SK-N-SH treated with all-trans-retinoic acid at 6 μM for 48 hours (cell line): ENCODE measurements around the gene CDC42EP3.
A peak's percentile ranks its signal among the peaks of the same experiment; 100 is the strongest.

Experiments used
- ATAC-seq: fragments of 200-7000 bp; cut with Tn5 transposase; 3 replicates; pipeline ENCODE4 v1.9.1; 2020; ENCODE audit warnings: mild to moderate bottlenecking, moderate library complexity
- ARNTL ChIP-seq: fragments of 450-650 bp; formaldehyde crosslinking; IDR thresholded peaks from 2 replicates; pipeline ENCODE4 v1.5.0; 2020; ENCODE audit warnings: low read depth, mild to moderate bottlenecking, moderate library complexity, borderline replicate concordance
- BACH2 ChIP-seq: fragments of 250-450 bp; sonication (Bioruptor Pico); IDR thresholded peaks from 2 replicates; pipeline ENCODE4 v1.9.0; 2021; ENCODE audit warnings: mild to moderate bottlenecking, borderline replicate concordance
- CSDC2 ChIP-seq: fragments of 250-450 bp; sonication (Bioruptor Pico); IDR thresholded peaks from 2 replicates; pipeline ENCODE4 v1.5.0; 2020; ENCODE audit warnings: mild to moderate bottlenecking, moderate library complexity
- ESRRG ChIP-seq: fragments of 250-450 bp; sonication (Bioruptor Pico); IDR thresholded peaks from 2 replicates; pipeline ENCODE4 v1.6.1; 2021; ENCODE audit warnings: mild to moderate bottlenecking
- GLIS3 ChIP-seq: fragments of 250-450 bp; sonication (Bioruptor Pico); IDR thresholded peaks from 2 replicates; pipeline ENCODE4 v1.5.0; 2020; ENCODE audit warnings: mild to moderate bottlenecking, moderate library complexity
- ISL1 ChIP-seq: fragments of 250-450 bp; sonication (Bioruptor Pico); IDR thresholded peaks from 2 replicates; pipeline ENCODE4 v2.1.2; 2022; ENCODE audit warnings: mild to moderate bottlenecking, moderate library complexity
- OSR1 ChIP-seq: fragments of 250-450 bp; sonication (Bioruptor Pico); IDR thresholded peaks from 2 replicates; pipeline ENCODE4 v1.8.0; 2022; ENCODE audit warnings: moderate library complexity, mild to moderate bottlenecking, inconsistent platforms
- PPARA ChIP-seq: fragments of 250-450 bp; sonication (Bioruptor Pico); IDR thresholded peaks from 2 replicates; pipeline ENCODE4 v1.5.0; 2020; ENCODE audit warnings: mild to moderate bottlenecking, borderline replicate concordance
- SNAI2 ChIP-seq: fragments of 250-450 bp; sonication (Bioruptor Pico); IDR thresholded peaks from 2 replicates; pipeline ENCODE4 v1.5.0; 2020; ENCODE audit warnings: mild to moderate bottlenecking, moderate library complexity
- TOX ChIP-seq: fragments of 250-450 bp; sonication (Bioruptor Pico); IDR thresholded peaks from 2 replicates; pipeline ENCODE4 v1.8.0; 2021; ENCODE audit warnings: mild to moderate bottlenecking, moderate library complexity, borderline replicate concordance
- ZC3H10 ChIP-seq: fragments of 250-450 bp; sonication (Bioruptor Pico); IDR thresholded peaks from 2 replicates; pipeline ENCODE4 v1.5.1; 2021; ENCODE audit warnings: mild to moderate bottlenecking, moderate library complexity
- ZFP3 ChIP-seq: fragments of 250-450 bp; sonication (Bioruptor Pico); IDR thresholded peaks from 2 replicates; pipeline ENCODE4 v1.5.0; 2020; ENCODE audit warnings: mild to moderate bottlenecking, moderate library complexity
- ZFP30 ChIP-seq: fragments of 450-650 bp; formaldehyde crosslinking; IDR thresholded peaks from 2 replicates; pipeline ENCODE4 v1.5.0; 2022; ENCODE audit warnings: mild to moderate bottlenecking, moderate library complexity
- ZNF8 ChIP-seq: fragments of 450-650 bp; formaldehyde crosslinking; IDR thresholded peaks from 2 replicates; pipeline ENCODE4 v1.5.0; 2020; ENCODE audit warnings: mild to moderate bottlenecking, moderate library complexity
- TF ChIP-seq, protein P1 (sequence below): fragments of 250-450 bp; sonication (Bioruptor Pico); IDR thresholded peaks from 2 replicates; pipeline ENCODE4 v1.5.1; 2021; ENCODE audit warnings: mild to moderate bottlenecking, moderate library complexity
- TF ChIP-seq, protein P2 (sequence below): fragments of 250-450 bp; sonication (Bioruptor Pico); IDR thresholded peaks from 2 replicates; pipeline ENCODE4 v1.5.0; 2020; ENCODE audit warnings: mild to moderate bottlenecking, moderate library complexity
- TF ChIP-seq, protein P3 (sequence below): fragments of 250-450 bp; sonication (Bioruptor Pico); IDR thresholded peaks from 2 replicates; pipeline ENCODE4 v1.5.1; 2020; ENCODE audit warnings: low read depth, mild to moderate bottlenecking, moderate library complexity
- TF ChIP-seq, protein P4 (sequence below): fragments of 250-450 bp; sonication (Bioruptor Pico); IDR thresholded peaks from 2 replicates; pipeline ENCODE4 v1.8.0; 2021; ENCODE audit warnings: low read depth, mild to moderate bottlenecking, moderate library complexity, borderline replicate concordance

The CDC42EP3 gene

DNA sequence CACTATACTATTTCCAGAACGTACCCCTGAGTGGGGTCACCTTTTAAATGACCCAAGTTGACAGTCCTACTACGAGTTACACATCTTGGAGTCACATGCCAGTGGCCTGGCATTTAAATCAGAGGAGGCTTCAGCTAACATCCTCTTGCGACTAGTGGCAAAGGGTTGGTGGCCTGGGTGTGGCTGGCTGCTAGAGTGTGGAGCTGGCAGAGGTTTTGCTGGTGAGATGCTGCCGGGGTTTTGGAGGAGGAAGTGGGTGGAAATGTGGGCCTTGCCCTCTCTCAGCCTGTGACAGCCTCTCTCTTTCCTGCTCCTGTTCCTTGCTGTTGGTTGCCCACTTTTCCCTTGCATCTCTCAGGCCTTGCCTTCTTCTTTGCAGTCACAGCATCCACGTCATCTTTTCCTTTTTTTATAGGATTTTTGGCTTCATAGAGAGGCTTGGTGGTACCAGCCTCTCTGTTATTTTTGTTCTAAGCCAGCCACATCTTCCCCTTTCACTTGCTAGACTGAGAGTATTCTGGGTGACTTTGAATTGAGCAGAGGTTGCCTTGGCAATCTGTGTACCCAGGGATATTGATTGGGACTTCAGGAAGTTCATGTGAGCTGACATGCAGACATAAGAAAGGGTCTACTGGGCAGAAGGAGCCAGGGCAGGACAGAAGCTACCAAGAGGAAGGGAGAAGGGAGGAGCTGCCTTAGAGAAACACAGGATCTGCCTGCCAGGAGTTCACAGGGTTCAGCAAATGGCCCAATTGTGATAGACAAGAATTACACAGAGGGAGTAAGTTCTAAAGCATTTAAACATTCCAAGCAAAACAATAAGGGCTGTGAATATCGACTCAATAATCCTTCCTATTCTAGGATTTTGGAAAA lies 55.4 kb downstream of the CDC42EP3 start:
- ATAC-seq, result no peak
- TF ChIP-seq, protein P1, sequence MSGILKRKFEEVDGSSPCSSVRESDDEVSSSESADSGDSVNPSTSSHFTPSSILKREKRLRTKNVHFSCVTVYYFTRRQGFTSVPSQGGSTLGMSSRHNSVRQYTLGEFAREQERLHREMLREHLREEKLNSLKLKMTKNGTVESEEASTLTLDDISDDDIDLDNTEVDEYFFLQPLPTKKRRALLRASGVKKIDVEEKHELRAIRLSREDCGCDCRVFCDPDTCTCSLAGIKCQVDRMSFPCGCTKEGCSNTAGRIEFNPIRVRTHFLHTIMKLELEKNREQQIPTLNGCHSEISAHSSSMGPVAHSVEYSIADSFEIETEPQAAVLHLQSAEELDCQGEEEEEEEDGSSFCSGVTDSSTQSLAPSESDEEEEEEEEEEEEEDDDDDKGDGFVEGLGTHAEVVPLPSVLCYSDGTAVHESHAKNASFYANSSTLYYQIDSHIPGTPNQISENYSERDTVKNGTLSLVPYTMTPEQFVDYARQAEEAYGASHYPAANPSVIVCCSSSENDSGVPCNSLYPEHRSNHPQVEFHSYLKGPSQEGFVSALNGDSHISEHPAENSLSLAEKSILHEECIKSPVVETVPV, result no peak
- TF ChIP-seq CSDC2 (CRISPR knock-in tag), result no peak
- no peak for TF ChIP-seq BACH2 (CRISPR knock-in tag)
- no peak for TF ChIP-seq ZC3H10
- TF ChIP-seq, protein P2, sequence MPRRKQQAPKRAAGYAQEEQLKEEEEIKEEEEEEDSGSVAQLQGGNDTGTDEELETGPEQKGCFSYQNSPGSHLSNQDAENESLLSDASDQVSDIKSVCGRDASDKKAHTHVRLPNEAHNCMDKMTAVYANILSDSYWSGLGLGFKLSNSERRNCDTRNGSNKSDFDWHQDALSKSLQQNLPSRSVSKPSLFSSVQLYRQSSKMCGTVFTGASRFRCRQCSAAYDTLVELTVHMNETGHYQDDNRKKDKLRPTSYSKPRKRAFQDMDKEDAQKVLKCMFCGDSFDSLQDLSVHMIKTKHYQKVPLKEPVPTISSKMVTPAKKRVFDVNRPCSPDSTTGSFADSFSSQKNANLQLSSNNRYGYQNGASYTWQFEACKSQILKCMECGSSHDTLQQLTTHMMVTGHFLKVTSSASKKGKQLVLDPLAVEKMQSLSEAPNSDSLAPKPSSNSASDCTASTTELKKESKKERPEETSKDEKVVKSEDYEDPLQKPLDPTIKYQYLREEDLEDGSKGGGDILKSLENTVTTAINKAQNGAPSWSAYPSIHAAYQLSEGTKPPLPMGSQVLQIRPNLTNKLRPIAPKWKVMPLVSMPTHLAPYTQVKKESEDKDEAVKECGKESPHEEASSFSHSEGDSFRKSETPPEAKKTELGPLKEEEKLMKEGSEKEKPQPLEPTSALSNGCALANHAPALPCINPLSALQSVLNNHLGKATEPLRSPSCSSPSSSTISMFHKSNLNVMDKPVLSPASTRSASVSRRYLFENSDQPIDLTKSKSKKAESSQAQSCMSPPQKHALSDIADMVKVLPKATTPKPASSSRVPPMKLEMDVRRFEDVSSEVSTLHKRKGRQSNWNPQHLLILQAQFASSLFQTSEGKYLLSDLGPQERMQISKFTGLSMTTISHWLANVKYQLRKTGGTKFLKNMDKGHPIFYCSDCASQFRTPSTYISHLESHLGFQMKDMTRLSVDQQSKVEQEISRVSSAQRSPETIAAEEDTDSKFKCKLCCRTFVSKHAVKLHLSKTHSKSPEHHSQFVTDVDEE (CRISPR knock-in tag), result no peak
- TF ChIP-seq GLIS3 (CRISPR knock-in tag), result no peak
- no peak for TF ChIP-seq SNAI2 (CRISPR knock-in tag)
- TF ChIP-seq OSR1 (CRISPR knock-in tag), result no peak
- TF ChIP-seq ZFP30, result no peak
- TF ChIP-seq ARNTL (CRISPR knock-in tag), result no peak
- TF ChIP-seq, protein P3, sequence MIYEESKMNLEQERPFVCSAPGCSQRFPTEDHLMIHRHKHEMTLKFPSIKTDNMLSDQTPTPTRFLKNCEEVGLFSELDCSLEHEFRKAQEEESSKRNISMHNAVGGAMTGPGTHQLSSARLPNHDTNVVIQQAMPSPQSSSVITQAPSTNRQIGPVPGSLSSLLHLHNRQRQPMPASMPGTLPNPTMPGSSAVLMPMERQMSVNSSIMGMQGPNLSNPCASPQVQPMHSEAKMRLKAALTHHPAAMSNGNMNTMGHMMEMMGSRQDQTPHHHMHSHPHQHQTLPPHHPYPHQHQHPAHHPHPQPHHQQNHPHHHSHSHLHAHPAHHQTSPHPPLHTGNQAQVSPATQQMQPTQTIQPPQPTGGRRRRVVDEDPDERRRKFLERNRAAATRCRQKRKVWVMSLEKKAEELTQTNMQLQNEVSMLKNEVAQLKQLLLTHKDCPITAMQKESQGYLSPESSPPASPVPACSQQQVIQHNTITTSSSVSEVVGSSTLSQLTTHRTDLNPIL (CRISPR knock-in tag), result no peak
- TF ChIP-seq ZFP3 (CRISPR knock-in tag), result no peak
- no peak for TF ChIP-seq TOX

DNA sequence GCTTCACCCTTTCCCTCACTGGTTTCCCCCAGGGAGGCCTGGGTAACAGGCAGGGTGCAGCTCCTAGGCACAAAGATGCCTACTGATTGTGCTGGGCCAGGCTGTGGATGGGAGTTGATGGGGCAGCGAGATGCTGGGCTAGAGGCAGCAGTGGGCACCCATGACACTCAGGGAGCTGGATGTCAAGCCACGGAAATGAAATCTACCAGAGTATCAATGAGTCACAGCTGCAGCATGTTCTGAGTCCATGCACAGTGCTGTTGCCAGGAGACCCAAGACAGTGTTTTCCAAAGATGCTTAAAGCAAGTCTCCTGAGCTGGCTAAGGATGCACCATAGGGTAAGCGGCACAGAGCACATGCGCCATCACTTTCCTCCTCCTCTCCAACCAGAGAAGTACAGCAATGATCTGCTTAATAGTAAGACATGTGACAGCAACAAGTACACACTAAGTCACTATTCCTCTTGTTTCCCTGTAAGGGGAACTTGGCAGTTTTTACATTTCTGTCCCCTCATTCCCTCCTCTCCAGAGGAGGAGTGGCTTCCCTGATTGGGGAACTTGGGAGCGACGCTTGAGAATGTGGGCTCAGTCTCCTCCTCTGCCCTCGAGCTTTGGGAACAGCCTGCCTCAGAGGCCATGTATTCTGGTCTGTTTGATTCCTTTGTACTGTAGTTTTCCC lies 57.2 kb downstream of the CDC42EP3 start:
- TF ChIP-seq TOX, result no peak
- TF ChIP-seq SNAI2 (CRISPR knock-in tag), result 0 out of 2 replicates have a peak, but pooled peaks have one; percentile 21
- 0 out of 2 replicates have a peak, but pooled peaks have one; percentile 61 for TF ChIP-seq CSDC2 (CRISPR knock-in tag)
- no peak for TF ChIP-seq ZFP30
- TF ChIP-seq ISL1 (CRISPR knock-in tag), result peak; percentile 33; the same call in 1 of the 2 replicates
- TF ChIP-seq, protein P4, sequence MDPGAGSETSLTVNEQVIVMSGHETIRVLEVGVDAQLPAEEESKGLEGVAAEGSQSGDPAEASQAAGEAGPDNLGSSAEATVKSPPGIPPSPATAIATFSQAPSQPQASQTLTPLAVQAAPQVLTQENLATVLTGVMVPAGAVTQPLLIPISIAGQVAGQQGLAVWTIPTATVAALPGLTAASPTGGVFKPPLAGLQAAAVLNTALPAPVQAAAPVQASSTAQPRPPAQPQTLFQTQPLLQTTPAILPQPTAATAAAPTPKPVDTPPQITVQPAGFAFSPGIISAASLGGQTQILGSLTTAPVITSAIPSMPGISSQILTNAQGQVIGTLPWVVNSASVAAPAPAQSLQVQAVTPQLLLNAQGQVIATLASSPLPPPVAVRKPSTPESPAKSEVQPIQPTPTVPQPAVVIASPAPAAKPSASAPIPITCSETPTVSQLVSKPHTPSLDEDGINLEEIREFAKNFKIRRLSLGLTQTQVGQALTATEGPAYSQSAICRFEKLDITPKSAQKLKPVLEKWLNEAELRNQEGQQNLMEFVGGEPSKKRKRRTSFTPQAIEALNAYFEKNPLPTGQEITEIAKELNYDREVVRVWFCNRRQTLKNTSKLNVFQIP, result no peak

DNA sequence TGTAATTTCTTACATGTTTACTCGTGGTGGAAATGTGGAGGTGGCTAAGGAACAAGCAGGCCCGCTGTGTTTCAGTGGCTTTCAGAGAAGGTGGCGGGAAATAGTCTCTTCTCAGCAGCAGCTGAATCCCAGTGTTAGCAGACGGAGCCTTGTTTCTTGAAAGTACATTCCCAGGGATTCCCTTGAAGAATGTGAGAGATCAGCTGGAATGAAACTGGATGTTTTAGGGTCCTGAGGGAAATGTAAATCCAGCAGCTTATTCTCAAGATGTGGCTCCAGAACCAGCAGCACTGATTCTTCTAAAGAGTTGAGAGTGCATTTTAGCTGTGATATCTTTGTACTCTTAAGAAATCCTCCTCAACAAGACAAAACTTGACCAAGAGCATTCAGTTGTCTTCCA lies 59.1 kb downstream of the CDC42EP3 start:
- ATAC-seq, result no peak
- TF ChIP-seq ARNTL (CRISPR knock-in tag), result no peak
- TF ChIP-seq ISL1 (CRISPR knock-in tag), result no peak
- TF ChIP-seq ZFP30, result no peak
- TF ChIP-seq ZNF8, result no peak
- TF ChIP-seq ZC3H10, result no peak
- TF ChIP-seq TOX, result no peak
- no peak for TF ChIP-seq GLIS3 (CRISPR knock-in tag)
- no peak for TF ChIP-seq ESRRG
- TF ChIP-seq, protein P1, result no peak
- no peak for TF ChIP-seq PPARA (CRISPR knock-in tag)
- TF ChIP-seq CSDC2 (CRISPR knock-in tag), result no peak
- TF ChIP-seq, protein P2 (CRISPR knock-in tag), result no peak
- no peak for TF ChIP-seq BACH2 (CRISPR knock-in tag)

More for the DNA sequence above, 57.2 kb downstream of the CDC42EP3 start:
- peak; percentile 98 for ATAC-seq
